Measurements from ENCODE around the gene CELA3B.
"Not testable (repeated sequence)": the region's sequence is repeated elsewhere in the genome, so short reads cannot be mapped to it uniquely, and the experiment has no call there.

The CELA3B gene

GRCh38 chr1:21946836-21947587, 29.8 kb upstream of the CELA3B start:
- no peak for DNase-seq

- no peak for DNase-seq
Observed at GRCh38 chr1:21950734-21951133, 26.1 kb upstream of the CELA3B start.

GRCh38 chr1:21951226-21951870, 25.5 kb upstream of the CELA3B start:
- DNase-seq, result no peak

- DNase-seq, result no peak
Observed at GRCh38 chr1:21952786-21953520, 23.9 kb upstream of the CELA3B start.

- no peak for DNase-seq
Observed at GRCh38 chr1:21955058-21955457, 21.8 kb upstream of the CELA3B start.

GRCh38 chr1:21955501-21956281, 21.1 kb upstream of the CELA3B start:
- DNase-seq, result no peak

GRCh38 chr1:21956720-21957552, 19.9 kb upstream of the CELA3B start:
- DNase-seq, result no peak

GRCh38 chr1:21961337-21961736, 15.5 kb upstream of the CELA3B start:
- no peak for DNase-seq

GRCh38 chr1:21961799-21962198, 15.0 kb upstream of the CELA3B start:
- DNase-seq, result no peak

GRCh38 chr1:21963477-21964217, 13.2 kb upstream of the CELA3B start:
- DNase-seq, result peak; percentile 27 to 63

GRCh38 chr1:21966247-21967000, 10.4 kb upstream of the CELA3B start:
- no peak for DNase-seq

GRCh38 chr1:21967216-21967615, 9.6 kb upstream of the CELA3B start:
- not testable (repeated sequence) for DNase-seq

GRCh38 chr1:21969066-21969465, 7.8 kb upstream of the CELA3B start:
- DNase-seq, result not testable (repeated sequence)

GRCh38 chr1:21970523-21970922, 6.3 kb upstream of the CELA3B start:
- not testable (repeated sequence) for DNase-seq

- not testable (repeated sequence) for DNase-seq
Observed at GRCh38 chr1:21972973-21973441, 3.8 kb upstream of the CELA3B start.

GRCh38 chr1:21973948-21974347, 2.9 kb upstream of the CELA3B start:
- not testable (repeated sequence) for DNase-seq

GRCh38 chr1:21974699-21975098, 2.1 kb upstream of the CELA3B start:
- DNase-seq, result not testable (repeated sequence)

GRCh38 chr1:21975296-21975695, 1.5 kb upstream of the CELA3B start:
- DNase-seq, result not testable (repeated sequence)

GRCh38 chr1:21978209-21978608, 1.4 kb downstream of the CELA3B start:
- not testable (repeated sequence) for DNase-seq

GRCh38 chr1:21980515-21981220, 3.8 kb downstream of the CELA3B start:
- not testable (repeated sequence) for DNase-seq

Data from NCI-H1930 (cell line).